K562 (cell line): ENCODE measurements around the gene TRPM6. TPM values are rescaled to one million over a fixed set of nuclear protein-coding genes. Genes with fewer than 3 reads are reported as not detected.

Experiments used
- CTCF ChIP-seq, 3 experiments: IDR thresholded peaks in 2 of 3; conservative IDR thresholded peaks in 1 of 3; 2 replicates each; pipeline ENCODE4 v1.5.1; 2011 to 2012; ENCODE audit warnings: low read length in 3 of 3, mild to moderate bottlenecking in 3 of 3, control low read depth in 2 of 3, improper control_type of control experiment in 1 of 3, inconsistent platforms in 1 of 3, low read depth in 1 of 3, mixed read lengths in 1 of 3, moderate library complexity in 1 of 3; ENCODE audit not compliant: insufficient read depth in 2 of 3
- JUNB ChIP-seq: fragments of 450-650 bp; formaldehyde crosslinking; conservative IDR thresholded peaks from 2 replicates; pipeline ENCODE4 v1.4.0; 2020; ENCODE audit warnings: mild to moderate bottlenecking
- ZBTB2 ChIP-seq: fragments of 450-650 bp; IDR thresholded peaks from 2 replicates; pipeline ENCODE4 v1.6.1; 2016; ENCODE audit warnings: antibody characterized with exemption
- polyA plus RNA-seq, 8 experiments: library from polyadenylated mRNA; depleted of rRNA in 4 of 8; stranded (reverse) in 5 of 8; unstranded in 3 of 8; fragments of >200 nt; fragmentation: Nextera tagmentation in 2 of 8; fragmentation: Illumina TruSeq in 1 of 8; extraction: Ambion mirVana in 2 of 8; extraction: Trizol in 1 of 8; gene quantifications; 2 replicates each; pipeline versions ENCODE4 v1.2.1 to v1.2.3, GENCODE V29; 2011 to 2014; ENCODE audit warnings: inconsistent platforms in 1 of 8, missing spikeins in 1 of 8
- total RNA-seq, 7 experiments: library from RNA; depleted of rRNA in 6 of 7; stranded (reverse); fragments of >200 nt in 6 of 7; fragmentation: Illumina TruSeq in 2 of 7; extraction: Trizol in 2 of 7; gene quantifications; 2 replicates each; pipeline versions ENCODE4 v1.2.1 to v1.2.3, GENCODE V29; 2011 to 2021; ENCODE audit warnings: low replicate concordance in 1 of 7
- TF ChIP-seq, protein P1 (sequence below), 2 experiments: fragments of 450-650 bp; formaldehyde crosslinking in 1 of 2; IDR thresholded peaks; 2 replicates each; pipeline versions ENCODE4 v1.4.0 to v1.6.1; 2014 to 2020; ENCODE audit warnings: mild to moderate bottlenecking in 2 of 2, borderline replicate concordance in 1 of 2, low read depth in 1 of 2

Gene TRPM6
- total and polyA plus RNA-seq, 9 of the 15 experiments (the other 6 are each of a cell fraction or from before 2014, with no cell fraction given) = 0.03 to 0.16 (median 0.09) TPM

GRCh38 chr9:74773886-74774479, 113.7 kb downstream of the TRPM6 start (continued):
- TF ChIP-seq, protein P1, sequence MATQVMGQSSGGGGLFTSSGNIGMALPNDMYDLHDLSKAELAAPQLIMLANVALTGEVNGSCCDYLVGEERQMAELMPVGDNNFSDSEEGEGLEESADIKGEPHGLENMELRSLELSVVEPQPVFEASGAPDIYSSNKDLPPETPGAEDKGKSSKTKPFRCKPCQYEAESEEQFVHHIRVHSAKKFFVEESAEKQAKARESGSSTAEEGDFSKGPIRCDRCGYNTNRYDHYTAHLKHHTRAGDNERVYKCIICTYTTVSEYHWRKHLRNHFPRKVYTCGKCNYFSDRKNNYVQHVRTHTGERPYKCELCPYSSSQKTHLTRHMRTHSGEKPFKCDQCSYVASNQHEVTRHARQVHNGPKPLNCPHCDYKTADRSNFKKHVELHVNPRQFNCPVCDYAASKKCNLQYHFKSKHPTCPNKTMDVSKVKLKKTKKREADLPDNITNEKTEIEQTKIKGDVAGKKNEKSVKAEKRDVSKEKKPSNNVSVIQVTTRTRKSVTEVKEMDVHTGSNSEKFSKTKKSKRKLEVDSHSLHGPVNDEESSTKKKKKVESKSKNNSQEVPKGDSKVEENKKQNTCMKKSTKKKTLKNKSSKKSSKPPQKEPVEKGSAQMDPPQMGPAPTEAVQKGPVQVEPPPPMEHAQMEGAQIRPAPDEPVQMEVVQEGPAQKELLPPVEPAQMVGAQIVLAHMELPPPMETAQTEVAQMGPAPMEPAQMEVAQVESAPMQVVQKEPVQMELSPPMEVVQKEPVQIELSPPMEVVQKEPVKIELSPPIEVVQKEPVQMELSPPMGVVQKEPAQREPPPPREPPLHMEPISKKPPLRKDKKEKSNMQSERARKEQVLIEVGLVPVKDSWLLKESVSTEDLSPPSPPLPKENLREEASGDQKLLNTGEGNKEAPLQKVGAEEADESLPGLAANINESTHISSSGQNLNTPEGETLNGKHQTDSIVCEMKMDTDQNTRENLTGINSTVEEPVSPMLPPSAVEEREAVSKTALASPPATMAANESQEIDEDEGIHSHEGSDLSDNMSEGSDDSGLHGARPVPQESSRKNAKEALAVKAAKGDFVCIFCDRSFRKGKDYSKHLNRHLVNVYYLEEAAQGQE (IDR thresholded peaks at IDR 0.05; ENCODE audit: borderline replicate concordance) = peak; percentile 34; the same call in 1 of the 2 replicates
- TF ChIP-seq, protein P1 (CRISPR knock-in tag; IDR thresholded peaks at IDR 0.05; ENCODE audit: low read depth) = no peak
- TF ChIP-seq CTCF (IDR thresholded peaks at IDR 0.05 in 2 of 3, conservative IDR thresholded peaks at IDR 0.05 in 1 of 3; ENCODE audit: insufficient read depth in 2 of 3, low read depth in 1 of 3, low read length in 3 of 3) (peak; percentile 68 to 78 (median 69)), JUNB (no peak), ZBTB2 (no peak)
